ENCODE measurements around the gene SPOUT1.

The SPOUT1 gene

GRCh38 chr9:128774804-128775203 lies 54.8 kb downstream of the SPOUT1 start:
- Histone ChIP-seq H3K9me3 (replicated peaks; ENCODE audit: insufficient read depth, low read length) (no peaks in the 10 kb centered on the region), H3K9me2 (replicated peaks; ENCODE audit: insufficient read depth, low read length) (no peaks in the 10 kb centered on the region)

DNA sequence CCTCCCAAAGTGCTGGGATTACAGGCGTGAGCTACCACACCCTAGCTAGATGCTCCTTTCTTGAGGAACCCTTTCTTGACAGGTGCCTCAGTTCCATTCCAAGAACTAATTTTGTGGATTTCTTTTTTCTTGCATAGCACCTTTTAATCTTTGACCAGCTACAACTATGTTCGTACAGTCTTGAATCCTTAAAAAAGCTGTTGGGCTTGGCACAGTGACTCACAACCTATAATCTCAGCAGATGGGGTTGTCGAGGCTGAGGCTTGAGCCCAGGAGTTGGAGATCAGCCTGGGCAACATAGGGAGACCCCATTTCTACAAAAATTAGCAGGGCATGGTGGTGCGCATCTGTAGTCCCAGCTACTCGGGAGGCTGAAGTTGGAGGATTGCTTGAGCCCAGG lies 56.5 kb downstream of the SPOUT1 start:
- H3K4me2 ChIP-seq (ENCODE audit: low read depth, low read length): no peak overlapping the region
- H3K4me1 ChIP-seq (ENCODE audit: low read length): peaks cover 5% of the 10 kb centered on the region

More at GRCh38 chr9:128774804-128775203, 54.8 kb downstream of the SPOUT1 start:
- TF ChIP-seq CTCF (IDR thresholded peaks at IDR 0.05; ENCODE audit: low read length): no peak
- TF ChIP-seq EZH2phosphoT487 (IDR thresholded peaks at IDR 0.05; ENCODE audit: low read length): no peak
- TF ChIP-seq EZH2 (optimal IDR thresholded peaks at IDR 0.05; ENCODE audit: low read depth, low read length): no peak
- peaks cover 5% of the 10 kb centered on the region for H3K4me1 ChIP-seq (ENCODE audit: low read length)
- H3K27ac ChIP-seq (ENCODE audit: low read length): no peak overlapping the region
- no peaks in the 10 kb centered on the region for H3K27me3 ChIP-seq (replicated peaks; ENCODE audit: insufficient read depth, low read length)
- no peaks in the 10 kb centered on the region for H4K20me1 ChIP-seq (ENCODE audit: insufficient read depth, low read length)
- no peak overlapping the region for H3K4me2 ChIP-seq (ENCODE audit: low read depth, low read length)
- no peak overlapping the region for H3K4me3 ChIP-seq (ENCODE audit: low read length)
- no peak overlapping the region for H2AFZ ChIP-seq (ENCODE audit: low read length)
- no peak overlapping the region for H3K9ac ChIP-seq (ENCODE audit: low read length)
- no peak for DNase-seq
- H3F3A ChIP-seq (ENCODE audit: insufficient read depth, low read length): peaks cover 8% of the 10 kb centered on the region; the same call in 1 of the 2 replicates
- peaks cover 18% of the 10 kb centered on the region for H3K79me2 ChIP-seq (ENCODE audit: low read length)
- H3K36me3 ChIP-seq (replicated peaks; ENCODE audit: insufficient read depth, low read length): no peaks in the 10 kb centered on the region

GRCh38 chr9:128771745-128772519 lies 57.7 kb downstream of the SPOUT1 start, which contains the start of gene ZER1:
TSS of gene ZER1 (minus strand) at chr9:128771927. CDS start at chr9:128755565, 16,362 bp downstream.
- Histone ChIP-seq H3F3A (ENCODE audit: insufficient read depth, low read length) (peaks cover 8% of the 10 kb centered on the region; the same call in 1 of the 2 replicates), H3K4me2 (ENCODE audit: low read depth, low read length) (peak within 1 kb of the TSS; percentile 95), H3K36me3 (replicated peaks; ENCODE audit: insufficient read depth, low read length) (no peaks in the 10 kb centered on the region), H3K9ac (ENCODE audit: low read length) (peak within 1 kb of the TSS; percentile 87), H3K4me1 (ENCODE audit: low read length) (peaks cover 5% of the 10 kb centered on the region), H3K27me3 (replicated peaks; ENCODE audit: insufficient read depth, low read length) (no peaks in the 10 kb centered on the region), H3K9me2 (replicated peaks; ENCODE audit: insufficient read depth, low read length) (no peaks in the 10 kb centered on the region), H3K27ac (ENCODE audit: low read length) (peak within 1 kb of the TSS; percentile 61), H3K4me3 (ENCODE audit: low read length) (peak within 1 kb of the TSS; percentile 92), H3K9me3 (replicated peaks; ENCODE audit: insufficient read depth, low read length) (no peaks in the 10 kb centered on the region), H4K20me1 (ENCODE audit: insufficient read depth, low read length) (no peaks in the 10 kb centered on the region), H3K79me2 (ENCODE audit: low read length) (peaks cover 20% of the 10 kb centered on the region), H2AFZ (ENCODE audit: low read length) (peak within 1 kb of the TSS; percentile 99)
- TF ChIP-seq EZH2phosphoT487 (IDR thresholded peaks at IDR 0.05; ENCODE audit: low read length) (no peak), EZH2 (optimal IDR thresholded peaks at IDR 0.05; ENCODE audit: low read depth, low read length) (no peak), CTCF (IDR thresholded peaks at IDR 0.05; ENCODE audit: low read length) (no peak)
- peak; percentile 93 for DNase-seq

More for the DNA sequence above, 56.5 kb downstream of the SPOUT1 start:
- TF ChIP-seq CTCF (IDR thresholded peaks at IDR 0.05; ENCODE audit: low read length): no peak
- TF ChIP-seq EZH2phosphoT487 (IDR thresholded peaks at IDR 0.05; ENCODE audit: low read length): no peak
- TF ChIP-seq EZH2 (optimal IDR thresholded peaks at IDR 0.05; ENCODE audit: low read depth, low read length): no peak
- Histone ChIP-seq H3K36me3 (replicated peaks; ENCODE audit: insufficient read depth, low read length) (no peaks in the 10 kb centered on the region), H3K9me2 (replicated peaks; ENCODE audit: insufficient read depth, low read length) (no peaks in the 10 kb centered on the region), H3K4me3 (ENCODE audit: low read length) (no peak overlapping the region), H3F3A (ENCODE audit: insufficient read depth, low read length) (peaks cover 8% of the 10 kb centered on the region; the same call in 1 of the 2 replicates), H2AFZ (ENCODE audit: low read length) (no peak overlapping the region), H3K27ac (ENCODE audit: low read length) (no peak overlapping the region), H3K9me3 (replicated peaks; ENCODE audit: insufficient read depth, low read length) (no peaks in the 10 kb centered on the region), H3K9ac (ENCODE audit: low read length) (no peak overlapping the region), H3K27me3 (replicated peaks; ENCODE audit: insufficient read depth, low read length) (no peaks in the 10 kb centered on the region), H3K79me2 (ENCODE audit: low read length) (peaks cover 20% of the 10 kb centered on the region), H4K20me1 (ENCODE audit: insufficient read depth, low read length) (no peaks in the 10 kb centered on the region)
- no peak for DNase-seq

All from MM.1S (cell line).